ENCODE data around the gene ZNF776. TPM values are rescaled to one million over a fixed set of nuclear protein-coding genes. Genes with fewer than 3 reads are reported as not detected.

Gene ZNF776
- total RNA-seq, 4 donors from 2014 or later, result 5.3 to 18.1 (median 10.1) TPM

DNA sequence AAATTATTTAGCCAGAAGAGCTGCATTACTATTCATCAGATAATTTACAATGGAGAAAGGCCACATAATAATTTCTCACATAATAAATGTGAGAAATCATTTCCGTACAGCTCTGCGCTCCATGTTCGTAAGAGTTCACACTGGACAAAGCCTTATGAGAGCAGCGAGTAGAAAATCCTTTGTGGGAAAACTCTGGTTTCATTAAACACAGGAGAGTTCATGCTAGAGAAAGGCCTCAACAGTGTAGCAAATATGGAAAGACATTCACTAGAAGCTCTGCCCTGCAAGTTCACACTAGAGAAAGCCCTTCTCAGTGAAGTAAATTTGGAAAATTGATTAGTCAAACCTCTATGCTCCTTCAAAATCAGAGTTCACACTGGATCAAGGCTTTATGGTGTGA lies 8.4 kb downstream of the ZNF776 start:
- TF ChIP-seq, protein P1, sequence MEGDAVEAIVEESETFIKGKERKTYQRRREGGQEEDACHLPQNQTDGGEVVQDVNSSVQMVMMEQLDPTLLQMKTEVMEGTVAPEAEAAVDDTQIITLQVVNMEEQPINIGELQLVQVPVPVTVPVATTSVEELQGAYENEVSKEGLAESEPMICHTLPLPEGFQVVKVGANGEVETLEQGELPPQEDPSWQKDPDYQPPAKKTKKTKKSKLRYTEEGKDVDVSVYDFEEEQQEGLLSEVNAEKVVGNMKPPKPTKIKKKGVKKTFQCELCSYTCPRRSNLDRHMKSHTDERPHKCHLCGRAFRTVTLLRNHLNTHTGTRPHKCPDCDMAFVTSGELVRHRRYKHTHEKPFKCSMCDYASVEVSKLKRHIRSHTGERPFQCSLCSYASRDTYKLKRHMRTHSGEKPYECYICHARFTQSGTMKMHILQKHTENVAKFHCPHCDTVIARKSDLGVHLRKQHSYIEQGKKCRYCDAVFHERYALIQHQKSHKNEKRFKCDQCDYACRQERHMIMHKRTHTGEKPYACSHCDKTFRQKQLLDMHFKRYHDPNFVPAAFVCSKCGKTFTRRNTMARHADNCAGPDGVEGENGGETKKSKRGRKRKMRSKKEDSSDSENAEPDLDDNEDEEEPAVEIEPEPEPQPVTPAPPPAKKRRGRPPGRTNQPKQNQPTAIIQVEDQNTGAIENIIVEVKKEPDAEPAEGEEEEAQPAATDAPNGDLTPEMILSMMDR (IDR thresholded peaks at IDR 0.05), result no peak
- ATAC-seq (ENCODE audit: low FRiP score) (no peak), DNase-seq (ENCODE audit: low spot score) (no peak)

DNA sequence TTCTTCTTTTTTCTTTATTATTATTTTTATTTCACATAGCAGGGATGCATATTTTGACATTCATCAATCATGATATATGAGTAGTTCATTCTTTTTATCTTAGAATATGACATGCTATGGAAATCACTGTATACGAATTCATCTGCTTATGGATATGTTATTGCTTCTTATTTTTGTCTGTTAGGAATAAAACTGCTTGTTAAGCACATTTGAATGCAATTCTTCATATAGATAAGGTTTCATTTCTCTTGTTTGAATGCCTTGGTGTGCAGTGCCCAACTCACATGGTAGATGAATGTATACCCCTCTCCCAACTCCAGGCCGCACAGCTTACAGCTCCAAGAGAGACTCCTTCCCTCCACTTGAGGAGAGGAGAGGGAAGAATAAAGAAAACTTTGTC lies 11.3 kb downstream of the ZNF776 start:
- TF ChIP-seq, protein P1 (IDR thresholded peaks at IDR 0.05), result no peak
- no peak for ATAC-seq (ENCODE audit: low FRiP score)
- no peak for DNase-seq (ENCODE audit: low spot score)

DNA sequence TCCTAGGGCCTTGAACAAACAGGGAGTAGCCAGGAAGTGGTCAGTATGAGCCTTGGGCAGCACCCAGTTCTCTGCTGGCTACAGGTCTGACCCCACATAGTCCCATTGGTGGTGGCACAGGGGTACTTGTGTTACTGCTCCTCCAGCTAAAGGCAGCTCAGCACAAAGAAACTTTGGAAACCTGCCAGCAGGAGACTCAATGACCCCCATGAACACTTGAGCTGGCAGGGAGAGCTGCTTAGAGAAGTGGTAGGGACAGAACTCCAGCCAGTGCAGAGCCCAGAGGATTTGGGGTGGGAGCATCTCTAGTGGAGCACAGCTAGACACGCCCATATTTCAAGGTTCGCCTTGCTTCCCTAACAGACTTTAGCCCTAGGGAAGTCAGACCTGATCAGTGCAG lies 12.5 kb downstream of the ZNF776 start:
- no peak for DNase-seq (ENCODE audit: low spot score)
- TF ChIP-seq, protein P1 (IDR thresholded peaks at IDR 0.05), result no peak
- no peak for ATAC-seq (ENCODE audit: low FRiP score)

DNA sequence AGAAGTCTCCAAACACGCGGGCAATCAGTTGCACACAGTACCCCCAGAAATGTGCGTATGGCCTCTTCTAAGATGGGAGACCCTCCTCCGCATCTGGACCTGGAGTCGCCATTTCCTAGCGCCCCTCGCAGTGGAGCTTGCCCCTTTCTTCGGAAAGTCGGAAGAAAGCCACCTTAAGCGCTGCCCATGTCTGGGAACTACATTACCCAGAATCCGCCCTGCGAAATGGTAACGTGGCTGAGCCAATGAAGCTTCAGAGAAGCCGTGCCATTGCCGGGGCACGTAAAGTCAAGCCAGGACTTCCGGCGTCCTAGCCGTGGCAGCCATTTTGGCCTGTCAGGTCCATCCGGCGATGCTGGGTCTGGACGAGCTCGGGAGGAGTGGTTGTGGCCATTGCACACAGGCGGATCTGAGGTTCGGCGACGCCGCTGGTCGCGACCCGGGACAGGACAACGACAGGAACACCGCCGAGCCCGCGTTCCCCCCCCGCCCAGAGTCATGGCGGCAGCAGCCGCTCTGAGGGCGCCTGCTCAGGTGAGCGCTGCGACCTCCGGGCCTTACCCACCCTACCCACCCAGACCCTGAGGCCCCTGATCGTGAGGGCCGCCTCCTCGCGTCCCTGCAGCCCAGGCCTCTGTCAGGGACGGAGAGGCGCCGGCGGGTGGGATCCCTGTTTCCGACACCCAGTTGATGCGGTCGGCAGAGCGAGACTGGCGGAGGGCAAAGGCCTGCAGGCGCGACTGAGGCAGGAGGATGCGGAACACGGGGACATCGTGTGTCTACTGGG lies 22.9 kb downstream of the ZNF776 start, which contains the start of gene ZNF586:
Gene ZNF586, plus strand, starts transcription at position 332 of the 787 bp plus-strand sequence. Its CDS starts 167 bp downstream, at position 499.
- TF ChIP-seq, protein P1 (IDR thresholded peaks at IDR 0.05), result no peak
- DNase-seq (ENCODE audit: low spot score) (peak; percentile 46), ATAC-seq (ENCODE audit: low FRiP score) (peak; percentile 96)

DNA sequence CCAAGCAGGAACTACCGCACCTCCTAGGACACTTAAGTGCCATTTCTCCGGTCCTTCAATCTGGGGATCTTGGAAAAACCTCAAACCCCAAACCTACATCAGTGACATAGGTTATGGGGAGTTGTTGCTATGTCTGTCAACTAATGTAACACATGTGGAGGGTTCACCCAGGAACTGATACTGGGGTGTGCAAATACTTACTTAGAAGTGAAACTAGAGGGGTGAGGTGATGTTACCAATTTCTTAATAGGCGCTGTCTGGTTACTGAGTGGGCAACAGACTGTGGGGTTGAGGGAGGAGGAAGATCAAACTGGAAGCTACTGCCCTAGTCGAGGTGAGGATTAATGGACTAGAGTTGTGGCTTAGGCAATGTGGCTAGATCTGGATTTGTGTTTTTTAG lies 24.8 kb downstream of the ZNF776 start:
- ATAC-seq (ENCODE audit: low FRiP score), result no peak
- TF ChIP-seq, protein P1 (IDR thresholded peaks at IDR 0.05), result no peak

DNA sequence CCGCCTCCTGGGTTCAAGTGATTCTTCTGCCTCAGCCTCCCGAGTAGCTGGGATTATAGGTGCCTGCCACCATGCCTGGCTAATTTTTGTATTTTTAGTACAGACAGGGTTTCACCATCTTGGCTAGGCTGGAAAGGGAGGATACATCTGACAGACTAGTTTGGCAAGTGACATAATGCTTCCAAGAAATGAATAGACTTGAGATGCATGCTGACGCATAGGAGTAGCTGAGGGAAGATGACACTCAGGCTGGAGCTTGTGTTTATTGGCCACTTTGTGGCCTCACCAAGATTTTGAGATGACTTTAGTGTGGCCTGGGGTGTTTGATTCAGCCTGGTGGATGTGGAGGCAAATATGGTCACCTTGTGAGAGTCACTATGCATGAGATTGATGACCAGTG lies 26.9 kb downstream of the ZNF776 start:
- ATAC-seq (ENCODE audit: low FRiP score), result no peak
- no peak for DNase-seq (ENCODE audit: low spot score)
- TF ChIP-seq, protein P1 (IDR thresholded peaks at IDR 0.05), result no peak

More for the DNA sequence above, 24.8 kb downstream of the ZNF776 start:
- no peak for DNase-seq (ENCODE audit: low spot score)

DNA sequence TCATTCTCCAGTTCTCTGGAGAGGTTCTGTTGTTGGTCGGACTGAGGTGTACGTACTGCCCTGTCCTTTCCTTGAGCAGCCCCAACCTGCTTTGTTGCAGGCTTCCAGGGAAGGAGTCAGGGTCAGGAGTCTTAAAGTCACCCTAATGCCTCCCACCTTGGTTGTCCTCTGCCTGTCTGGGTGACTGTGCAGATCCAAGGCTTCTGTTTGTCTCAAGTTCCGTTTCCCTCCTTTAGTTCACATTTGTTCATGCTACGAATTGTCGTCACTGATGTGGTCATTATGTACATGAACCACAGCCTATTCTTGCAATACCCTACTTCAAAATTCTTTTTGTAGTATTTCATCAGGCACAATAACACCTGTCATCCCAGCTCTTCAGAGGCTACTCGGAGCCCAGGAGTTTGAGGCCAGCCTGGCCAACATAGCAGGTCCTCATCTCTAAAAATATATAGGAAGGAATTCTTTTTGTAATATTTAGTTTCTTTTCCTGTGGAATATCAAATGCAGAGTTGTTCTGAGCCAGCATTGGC lies 30.2 kb downstream of the ZNF776 start:
- TF ChIP-seq, protein P1 (IDR thresholded peaks at IDR 0.05), result no peak
- DNase-seq (ENCODE audit: low spot score) (no peak), ATAC-seq (ENCODE audit: low FRiP score) (no peak)
